GM21367 (cell line): ENCODE results near the gene ESYT2.
"Not testable (repeated sequence)": the region's sequence is repeated elsewhere in the genome, so short reads cannot be mapped to it uniquely, and the experiment has no call there.

Experiments
- ATAC-seq: cut with Tn5 transposase; IDR thresholded peaks from one replicate; pipeline ENCODE4 v1.9.1; 2021; ENCODE audit not compliant: unreplicated experiment

Gene ESYT2, protein sequence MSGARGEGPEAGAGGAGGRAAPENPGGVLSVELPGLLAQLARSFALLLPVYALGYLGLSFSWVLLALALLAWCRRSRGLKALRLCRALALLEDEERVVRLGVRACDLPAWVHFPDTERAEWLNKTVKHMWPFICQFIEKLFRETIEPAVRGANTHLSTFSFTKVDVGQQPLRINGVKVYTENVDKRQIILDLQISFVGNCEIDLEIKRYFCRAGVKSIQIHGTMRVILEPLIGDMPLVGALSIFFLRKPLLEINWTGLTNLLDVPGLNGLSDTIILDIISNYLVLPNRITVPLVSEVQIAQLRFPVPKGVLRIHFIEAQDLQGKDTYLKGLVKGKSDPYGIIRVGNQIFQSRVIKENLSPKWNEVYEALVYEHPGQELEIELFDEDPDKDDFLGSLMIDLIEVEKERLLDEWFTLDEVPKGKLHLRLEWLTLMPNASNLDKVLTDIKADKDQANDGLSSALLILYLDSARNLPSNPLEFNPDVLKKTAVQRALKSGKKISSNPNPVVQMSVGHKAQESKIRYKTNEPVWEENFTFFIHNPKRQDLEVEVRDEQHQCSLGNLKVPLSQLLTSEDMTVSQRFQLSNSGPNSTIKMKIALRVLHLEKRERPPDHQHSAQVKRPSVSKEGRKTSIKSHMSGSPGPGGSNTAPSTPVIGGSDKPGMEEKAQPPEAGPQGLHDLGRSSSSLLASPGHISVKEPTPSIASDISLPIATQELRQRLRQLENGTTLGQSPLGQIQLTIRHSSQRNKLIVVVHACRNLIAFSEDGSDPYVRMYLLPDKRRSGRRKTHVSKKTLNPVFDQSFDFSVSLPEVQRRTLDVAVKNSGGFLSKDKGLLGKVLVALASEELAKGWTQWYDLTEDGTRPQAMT

DNA sequence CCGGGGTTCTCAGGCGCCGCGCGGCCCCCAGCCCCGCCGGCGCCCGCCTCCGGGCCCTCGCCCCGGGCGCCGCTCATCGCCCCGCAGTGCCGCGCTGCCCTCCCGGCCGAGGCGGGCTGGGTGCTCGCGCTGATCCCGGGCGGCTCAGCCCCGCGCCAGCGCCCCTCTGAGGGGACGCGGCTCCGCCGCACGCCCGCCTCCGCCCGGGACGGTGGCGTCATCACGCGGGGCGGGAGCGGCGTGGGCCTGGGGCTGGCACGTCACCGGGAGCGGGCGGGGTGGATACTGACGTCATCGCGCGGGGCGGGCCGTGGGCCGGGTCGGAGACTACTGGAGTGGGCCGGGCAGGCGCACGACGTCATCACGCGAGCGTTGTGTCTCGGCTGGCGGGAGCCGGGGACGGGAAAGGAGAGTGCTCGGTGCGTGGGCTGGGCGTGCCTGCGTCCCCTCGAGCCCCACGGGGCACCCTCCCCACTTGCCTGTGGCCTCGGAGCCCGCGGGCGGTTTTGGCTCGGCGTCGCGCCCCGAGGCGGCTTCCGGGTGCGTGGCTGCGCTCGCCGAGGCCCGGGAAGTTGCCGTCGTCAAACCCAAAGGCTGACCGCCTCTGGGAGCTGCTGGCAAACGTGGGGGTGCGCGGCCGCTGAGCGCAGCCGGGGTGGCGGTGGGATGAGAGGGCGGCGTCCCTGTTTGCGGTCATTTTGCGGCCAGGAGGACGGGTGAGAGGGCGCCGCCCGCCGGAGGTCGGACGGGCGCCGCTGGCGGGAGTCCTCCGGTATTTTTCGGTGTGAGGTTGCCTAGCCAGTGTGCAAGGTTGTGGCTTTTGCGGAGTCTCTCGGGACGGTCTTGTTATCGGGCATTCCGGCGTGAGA, at the start of gene ESYT2:
Gene ESYT2, minus strand, starts transcription at position 168 of the 869 bp plus-strand sequence. Its CDS starts 91 bp downstream, at position 77.
- ATAC-seq: peak; percentile 79

DNA sequence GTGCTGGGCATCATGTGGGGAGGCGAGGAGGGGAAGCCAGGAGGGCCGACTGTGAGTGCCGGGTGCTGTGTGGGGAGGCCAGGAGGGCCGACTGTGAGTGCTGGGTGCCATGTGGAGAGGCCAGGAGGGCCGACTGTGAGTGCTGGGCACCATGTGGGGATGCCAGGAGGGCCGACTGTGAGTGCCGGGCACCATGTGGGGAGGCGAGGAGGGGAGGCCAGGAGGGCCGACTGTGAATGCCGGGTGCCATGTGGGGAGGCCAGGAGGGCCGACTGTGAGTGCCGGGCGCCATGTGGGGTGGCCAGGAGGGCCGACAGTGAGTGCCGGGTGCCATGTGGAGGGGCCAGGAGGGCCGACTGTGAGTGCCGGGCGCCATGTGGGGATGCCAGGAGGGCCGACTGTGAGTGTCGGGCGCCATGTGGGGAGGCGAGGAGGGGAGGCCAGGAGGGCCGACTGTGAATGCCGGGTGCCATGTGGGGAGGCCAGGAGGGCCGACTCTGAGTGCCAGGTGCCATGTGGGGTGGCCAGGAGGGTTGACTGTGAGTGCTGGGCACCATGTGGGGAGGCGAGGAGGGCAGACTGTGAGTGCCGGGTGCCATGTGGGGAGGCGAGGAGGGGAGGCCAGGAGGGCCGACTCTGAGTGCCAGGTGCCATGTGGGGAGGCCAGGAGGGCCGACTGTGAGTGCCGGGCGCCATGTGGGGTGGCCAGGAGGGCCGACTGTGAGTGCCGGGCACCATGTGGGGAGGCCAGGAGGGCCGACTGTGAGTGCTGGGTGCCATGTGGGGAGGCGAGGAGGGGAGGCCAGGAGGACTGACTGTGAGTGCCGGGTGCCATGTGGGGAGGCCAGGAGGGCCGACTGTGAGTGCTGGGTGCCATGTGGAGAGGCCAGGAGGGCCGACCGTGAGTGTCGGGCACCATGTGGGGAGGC, 49.1 kb upstream of the ESYT2 start:
- ATAC-seq: not testable (repeated sequence)

DNA sequence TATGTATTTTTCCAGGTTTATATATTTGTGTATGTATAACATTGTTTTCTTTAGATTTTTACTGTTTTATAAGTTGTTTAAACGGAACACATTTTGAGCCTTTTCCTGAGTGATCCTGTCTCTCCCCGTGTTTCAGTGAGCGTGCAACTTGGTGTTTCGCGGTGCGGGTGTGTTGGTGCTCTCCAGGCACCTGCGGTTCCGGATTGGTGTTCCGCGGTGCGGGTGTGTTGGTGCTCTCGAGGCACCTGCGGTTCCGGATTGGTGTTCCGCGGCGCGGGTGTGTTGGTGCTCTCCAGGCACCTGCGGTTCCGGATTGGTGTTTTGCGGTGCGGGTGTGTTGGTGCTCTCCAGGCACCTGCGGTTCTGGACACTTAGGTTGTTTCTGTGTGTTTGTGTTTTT, 47.7 kb upstream of the ESYT2 start:
- no peak for ATAC-seq

DNA sequence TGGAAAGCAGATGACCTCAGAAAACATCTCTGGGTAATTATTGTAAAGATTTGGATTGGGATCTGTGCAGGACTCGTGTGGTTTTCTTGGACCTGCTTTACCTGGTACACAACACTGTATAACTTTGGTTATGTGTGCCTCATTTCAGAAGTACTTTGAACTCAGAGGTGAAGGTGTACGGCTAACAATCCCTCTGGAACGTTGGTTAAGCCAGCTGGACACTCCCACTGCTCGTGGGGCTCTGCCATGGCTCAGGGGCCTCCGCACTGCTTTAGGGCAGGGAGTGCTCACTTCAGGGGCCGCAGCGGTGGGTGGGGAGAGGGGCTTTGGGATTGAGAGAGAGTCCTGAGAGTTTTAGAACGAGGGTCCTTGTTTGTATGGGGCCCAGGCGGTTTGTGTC, 40.6 kb upstream of the ESYT2 start:
- no peak for ATAC-seq

DNA sequence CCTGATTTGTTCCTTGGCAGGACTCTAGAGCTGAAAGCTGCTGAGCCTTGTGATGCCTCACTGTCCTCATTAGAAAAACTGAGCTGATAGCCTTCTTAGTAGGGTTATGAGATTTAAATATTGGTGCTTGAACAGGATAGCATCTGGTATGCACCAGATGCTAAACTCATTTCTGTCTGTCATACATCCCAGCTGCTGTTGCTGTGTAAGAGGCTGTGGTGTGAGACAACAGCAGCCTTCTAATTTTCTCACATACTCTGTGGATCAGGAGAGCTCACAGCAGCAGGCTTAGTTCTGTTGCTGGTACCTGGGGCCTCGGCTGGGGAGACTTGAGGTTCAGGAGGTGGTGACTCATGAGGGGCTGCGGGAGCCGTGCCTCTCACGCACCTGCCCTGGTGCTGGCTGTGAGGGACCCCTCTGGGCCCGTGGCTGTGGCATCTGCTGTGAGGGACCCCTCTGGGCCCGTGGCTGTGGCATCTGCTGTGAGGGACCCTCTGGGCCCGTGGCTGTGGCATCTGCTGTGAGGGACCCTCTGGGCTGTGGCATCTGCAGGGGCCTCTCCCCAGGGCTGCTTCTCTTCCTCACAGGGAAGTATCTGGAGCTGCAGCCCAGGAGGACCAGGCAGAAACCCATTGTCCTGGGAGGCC, 39.6 kb upstream of the ESYT2 start:
- no peak for ATAC-seq

DNA sequence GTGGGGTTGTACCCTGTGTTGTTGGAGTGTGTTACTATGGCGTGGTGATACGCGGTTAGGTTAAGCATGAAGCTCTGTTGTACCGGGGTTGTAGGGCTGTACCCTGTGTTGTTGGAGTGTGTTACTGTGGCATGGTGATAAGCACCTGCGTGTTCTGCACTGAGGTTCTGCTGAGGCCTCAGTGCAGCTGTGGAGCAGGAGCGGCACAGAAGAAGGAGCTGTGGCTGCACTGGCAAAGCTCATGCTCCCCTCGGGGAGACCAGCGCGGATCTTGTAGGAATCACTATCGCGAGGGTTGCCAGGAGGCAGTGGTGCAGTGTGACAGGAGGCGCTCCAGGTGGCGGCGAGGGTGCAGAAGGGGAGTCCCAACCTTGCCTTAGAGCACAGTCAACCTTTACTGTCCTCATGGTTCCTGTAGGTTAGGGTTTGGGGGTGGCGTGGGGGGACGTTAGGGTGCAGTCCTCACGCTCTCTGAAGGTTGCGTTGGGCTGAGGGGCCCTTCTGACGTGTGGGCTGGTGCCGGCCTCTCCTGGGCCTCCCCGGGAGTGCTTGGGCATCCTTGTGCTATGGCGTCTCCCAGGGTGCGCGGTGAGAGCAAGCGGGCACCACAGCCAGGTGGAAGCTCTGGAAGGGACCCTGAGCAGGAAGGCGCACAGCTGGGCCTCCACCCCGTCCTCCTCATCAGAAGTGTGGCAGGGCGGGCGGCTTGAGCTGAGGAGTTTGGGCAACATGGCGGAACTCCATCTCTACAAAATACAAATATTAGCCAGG, 38.1 kb upstream of the ESYT2 start:
- no peak for ATAC-seq

DNA sequence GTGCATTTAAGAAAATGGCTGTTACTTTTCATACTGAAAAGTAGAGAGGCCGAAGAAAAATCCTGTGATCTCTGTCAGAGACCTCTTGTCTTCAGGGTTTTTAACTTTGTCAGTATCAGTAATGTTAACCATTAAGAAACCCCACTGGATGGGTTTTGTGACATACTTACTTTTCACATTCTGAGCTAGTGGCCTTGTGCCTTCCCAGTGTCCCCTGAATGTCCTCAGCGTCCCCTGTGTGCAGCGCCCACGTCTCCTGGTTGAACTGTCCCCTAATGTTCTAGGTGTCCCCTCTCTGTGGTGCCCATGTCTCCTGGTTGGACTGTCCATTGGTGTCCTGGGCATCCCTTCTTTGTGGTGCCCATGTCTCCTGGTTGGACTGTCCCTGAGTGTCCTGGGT, 36.7 kb upstream of the ESYT2 start:
- no peak for ATAC-seq

DNA sequence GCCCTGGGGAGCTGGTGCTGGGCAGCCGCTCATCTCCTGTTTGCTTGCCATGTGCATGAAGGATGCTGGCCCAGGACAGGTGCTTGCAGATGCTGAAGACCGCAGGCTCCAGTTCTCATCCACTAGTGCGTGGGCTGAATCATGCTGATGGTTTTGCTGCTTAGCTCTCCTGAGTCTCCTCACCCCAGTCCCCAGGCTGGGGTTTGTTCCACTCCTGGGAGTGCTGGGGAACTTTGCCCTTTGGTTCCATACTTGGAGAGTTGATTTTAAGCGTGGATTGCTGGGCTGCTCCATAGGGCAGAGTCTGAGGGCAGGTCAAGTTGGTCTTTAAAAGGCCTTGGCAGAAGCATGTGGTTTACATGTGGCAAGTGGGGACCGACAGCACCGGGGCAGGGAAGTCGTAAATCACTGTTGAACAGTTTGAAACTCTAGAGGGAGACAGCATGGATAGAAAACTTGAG, 36.2 kb upstream of the ESYT2 start:
- no peak for ATAC-seq

DNA sequence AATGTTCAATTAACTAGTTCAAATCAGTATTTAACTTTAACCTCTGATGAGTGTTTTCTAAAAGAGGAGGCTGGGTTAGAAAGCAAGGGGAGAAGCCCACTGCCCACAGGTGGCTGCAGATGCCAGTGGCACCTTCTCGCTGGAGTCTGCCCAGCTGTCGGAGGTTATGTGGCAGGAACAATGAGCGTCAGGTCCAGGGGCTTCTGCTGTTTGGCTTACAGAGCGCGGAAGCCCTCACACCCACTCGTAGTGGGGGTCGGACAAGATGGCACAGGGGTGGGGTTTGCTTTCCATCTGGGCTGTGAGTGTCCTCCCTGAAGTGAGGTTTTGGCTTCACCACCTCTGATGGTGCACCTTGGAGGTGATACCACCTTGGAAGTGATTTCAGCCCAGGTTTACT, 35.5 kb upstream of the ESYT2 start:
- ATAC-seq: no peak

DNA sequence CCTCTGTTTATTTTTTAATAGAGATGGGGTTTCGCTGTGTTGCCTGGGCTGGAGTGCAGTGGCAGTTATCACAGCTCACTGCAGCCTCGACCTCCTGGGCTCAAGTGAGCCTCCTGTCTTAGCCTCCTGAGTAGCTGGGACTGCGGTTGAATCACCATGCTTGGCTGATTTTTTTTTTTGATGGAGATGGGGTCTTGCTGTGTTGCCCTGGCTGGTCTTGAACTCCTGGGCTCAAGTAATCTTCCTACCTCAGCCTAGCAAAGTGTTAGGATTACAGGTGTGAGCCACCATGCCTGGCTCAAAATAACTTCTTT, 35.2 kb upstream of the ESYT2 start:
- ATAC-seq: no peak

DNA sequence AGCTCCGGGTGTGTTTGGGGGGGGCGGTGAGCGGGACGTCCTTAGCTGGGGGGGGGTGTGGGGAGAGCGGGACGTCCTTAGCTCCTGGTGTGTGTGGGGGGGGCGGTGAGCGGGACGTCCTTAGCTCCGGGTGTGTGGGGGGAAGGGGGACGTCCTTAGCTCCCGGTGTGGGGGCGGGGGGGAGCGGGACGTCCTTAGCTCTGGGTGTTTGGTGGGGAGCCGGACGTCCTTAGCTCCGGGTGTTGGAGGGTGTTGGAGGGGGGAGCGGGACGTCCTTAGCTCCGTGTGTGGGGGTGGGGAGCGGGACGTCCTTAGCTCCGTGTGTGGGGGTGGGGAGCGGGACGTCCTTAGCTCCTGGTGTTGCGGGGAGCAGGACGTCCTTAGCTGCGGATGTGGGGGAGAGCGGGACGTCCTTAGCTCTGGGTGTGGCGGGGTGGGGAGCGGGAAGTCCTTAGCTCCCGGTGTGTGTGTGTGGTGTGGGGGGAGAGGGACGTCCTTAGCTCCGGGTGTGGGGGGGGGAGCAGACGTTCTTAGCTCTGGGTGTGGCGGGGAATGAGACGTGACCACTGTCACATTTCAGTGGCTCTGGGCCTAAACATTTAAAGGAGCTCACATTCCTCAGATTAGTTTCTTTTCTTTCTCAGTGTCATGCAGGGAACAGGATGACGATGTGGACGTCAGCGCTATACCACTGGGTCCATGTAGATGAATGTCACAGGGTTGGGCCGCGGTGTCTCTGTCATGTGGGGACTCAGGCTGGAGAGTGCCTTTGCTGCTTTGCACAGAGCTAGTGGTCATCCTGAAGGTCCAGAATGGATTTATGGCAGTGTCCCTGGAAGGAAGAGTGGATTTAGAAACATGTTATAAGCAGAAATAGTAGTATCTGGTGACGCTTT, 34.5 kb upstream of the ESYT2 start:
- peak; percentile 29 for ATAC-seq

DNA sequence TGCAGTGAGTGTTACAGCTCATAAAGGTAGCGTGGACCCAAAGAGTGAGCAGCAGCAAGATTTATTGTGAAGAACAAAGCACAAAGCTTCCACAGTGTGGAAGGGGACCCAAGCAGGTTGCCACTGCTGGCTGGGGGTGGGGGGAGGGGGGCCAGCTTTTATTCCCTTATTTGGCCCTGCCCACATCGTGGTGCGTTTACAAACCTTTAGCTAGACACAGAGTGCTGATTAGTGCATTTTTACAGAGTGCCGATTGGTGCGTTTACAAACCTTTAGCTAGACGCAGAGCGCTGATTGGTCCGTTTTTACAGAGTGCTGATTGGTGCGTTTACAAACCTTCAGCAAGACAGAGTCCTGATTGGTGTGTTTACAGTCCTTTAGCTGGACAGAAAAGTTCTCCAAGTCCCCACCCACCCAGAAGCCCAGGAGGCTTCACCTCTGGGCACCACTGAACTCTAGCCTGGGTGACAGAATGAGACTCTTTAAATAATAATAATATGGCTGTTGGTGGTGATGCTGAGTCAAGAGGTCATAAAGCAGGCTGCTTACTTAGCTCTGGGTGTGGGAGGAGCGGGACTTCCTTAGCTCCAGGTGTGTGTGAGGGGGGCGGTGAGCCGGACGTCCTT, 33.8 kb upstream of the ESYT2 start:
- ATAC-seq: peak; percentile 44

DNA sequence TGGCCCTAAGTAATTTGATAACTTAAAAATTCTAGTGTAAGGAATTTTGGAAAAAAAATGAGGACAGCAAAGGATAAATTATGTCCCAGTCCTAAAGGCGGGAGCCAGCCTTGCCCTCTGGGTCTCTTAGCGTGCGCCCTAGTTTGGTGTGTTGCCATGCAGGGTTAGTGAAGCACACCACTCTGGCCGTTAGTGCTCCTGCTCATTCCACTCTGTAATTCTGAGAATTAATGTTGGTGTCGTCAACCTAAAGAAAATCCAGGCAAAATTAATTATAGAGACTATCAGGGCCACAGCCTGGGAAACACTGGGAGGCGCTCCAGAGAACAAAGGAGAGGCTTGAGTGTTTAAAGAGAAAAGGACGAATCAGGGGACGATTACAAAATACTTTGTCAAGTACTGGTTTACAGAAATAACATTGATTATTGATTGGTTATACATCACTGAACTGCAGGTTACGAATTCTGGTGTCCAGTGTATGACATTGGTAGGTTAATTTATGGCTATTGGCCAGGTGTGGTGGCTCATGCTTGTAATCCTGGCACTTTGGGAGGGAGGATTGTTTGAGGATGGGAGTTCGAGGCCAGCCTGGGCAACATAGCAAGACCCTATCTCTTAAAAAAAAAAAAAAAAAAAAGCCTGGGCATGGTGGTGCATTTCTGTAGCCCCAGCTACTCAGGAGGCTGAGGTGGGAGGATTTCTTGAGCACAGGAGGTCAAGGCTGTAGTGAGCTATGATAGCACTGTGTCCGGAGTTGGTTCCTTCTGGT, 32.8 kb upstream of the ESYT2 start:
- no peak for ATAC-seq

DNA sequence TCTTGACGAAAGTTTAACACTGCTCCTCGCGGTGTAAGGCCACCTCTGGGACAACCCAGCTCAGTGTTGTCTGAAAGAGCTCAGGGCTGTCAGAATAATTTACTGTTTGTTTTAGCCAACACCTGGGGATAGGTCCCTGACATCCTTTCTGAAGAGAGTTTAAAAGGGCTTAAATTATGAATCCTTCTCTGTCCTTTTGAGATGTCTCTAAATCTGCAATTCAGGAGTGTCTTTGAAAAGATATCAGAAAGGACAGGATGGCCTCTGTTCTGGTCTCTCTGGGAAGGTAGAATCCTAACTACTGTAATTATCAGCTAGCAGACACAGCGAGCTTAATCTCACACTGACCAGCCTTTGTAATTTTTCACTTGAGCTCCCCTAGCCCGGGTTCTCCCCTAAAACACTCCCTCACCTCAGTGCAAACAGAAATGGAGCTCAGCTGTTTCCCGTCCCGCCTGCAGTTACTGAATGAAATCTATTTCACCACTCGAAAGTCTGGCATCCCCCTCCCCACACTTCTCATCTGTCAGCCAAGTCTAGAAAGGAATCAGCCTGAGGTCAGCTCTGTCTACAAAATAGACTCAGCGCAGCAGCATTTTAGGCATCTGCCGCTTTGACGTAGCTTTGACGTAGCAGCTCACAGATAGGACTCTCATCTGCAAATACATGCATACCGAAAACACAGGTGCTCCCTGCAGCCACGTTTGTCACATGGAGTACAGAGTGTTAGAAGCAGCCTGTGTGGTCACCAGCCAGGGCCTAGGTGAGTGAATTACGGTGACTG, 31.9 kb upstream of the ESYT2 start:
- ATAC-seq: no peak

DNA sequence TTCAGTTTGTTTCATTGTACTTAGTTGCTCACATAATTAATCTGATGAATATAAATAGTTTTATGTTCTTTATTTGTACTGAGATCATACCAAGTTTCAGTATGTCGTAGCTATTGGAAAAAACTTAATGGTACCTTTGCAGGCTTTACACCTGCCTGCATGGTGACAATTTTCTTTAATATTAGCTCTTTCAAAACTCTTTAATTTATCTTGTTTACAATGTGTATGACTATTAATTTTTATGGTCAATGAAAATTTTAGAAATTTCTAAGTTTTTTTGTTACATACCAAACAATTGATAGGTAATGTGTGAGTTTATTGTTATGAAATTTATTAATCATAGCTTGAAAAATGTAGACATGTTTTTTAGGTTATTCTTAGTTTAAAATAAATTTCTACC, 31.1 kb upstream of the ESYT2 start:
- ATAC-seq: no peak
